RPMI7951 (cell line): ENCODE measurements around the gene POP7. TPM values are rescaled to one million over a fixed set of nuclear protein-coding genes. Genes with fewer than 3 reads are reported as not detected.
"Not testable (repeated sequence)": the region's sequence is repeated elsewhere in the genome, so short reads cannot be mapped to it uniquely, and the experiment has no call there.

Source experiments
- DNase-seq: peaks from one replicate; pipeline ENCODE4 v3.0.0-alpha.2; 2012; ENCODE audit warnings: low read depth
- total RNA-seq: library from RNA; depleted of rRNA; stranded (reverse); fragments of >200 nt; shearing (Covaris generic); gene quantifications from 2 replicates; pipeline ENCODE4 v1.2.3, GENCODE V29; 2014

The POP7 gene
- total RNA-seq, 1 experiment from 2014 or later, result 79.5 TPM

GRCh38 chr7:100691676-100692577 is 14.0 kb upstream of the POP7 start:
- DNase-seq, result peak; percentile 64

- no peak for DNase-seq
Observed at GRCh38 chr7:100692578-100692961, 13.4 kb upstream of the POP7 start.

- no peak for DNase-seq
Observed at GRCh38 chr7:100693312-100694097, 12.4 kb upstream of the POP7 start.

- DNase-seq, result peak; percentile 63
Observed at GRCh38 chr7:100694098-100694745, 11.7 kb upstream of the POP7 start, which contains the start of gene GIGYF1. TSS of gene GIGYF1 (minus strand) at chr7:100694250. CDS start at chr7:100688238, 6,012 bp downstream.

- no peak for DNase-seq
Observed at GRCh38 chr7:100696123-100696521, 9.8 kb upstream of the POP7 start.

GRCh38 chr7:100699018-100699417 is 6.9 kb upstream of the POP7 start:
- no peak for DNase-seq

- not testable (repeated sequence) for DNase-seq
Observed at GRCh38 chr7:100701089-100701488, 4.8 kb upstream of the POP7 start.

- peak; percentile 62 for DNase-seq
Observed at GRCh38 chr7:100705320-100705752, 585 bp upstream of the POP7 start.

GRCh38 chr7:100706672-100707311 is 871 bp downstream of the POP7 start:
- DNase-seq, result no peak

GRCh38 chr7:100708395-100708794 is 2.5 kb downstream of the POP7 start:
- no peak for DNase-seq

- DNase-seq, result no peak
Observed at GRCh38 chr7:100710452-100710851, 4.5 kb downstream of the POP7 start.

- no peak for DNase-seq
Observed at GRCh38 chr7:100711369-100711768, 5.4 kb downstream of the POP7 start.

- DNase-seq, result no peak
Observed at GRCh38 chr7:100714725-100715124, 8.8 kb downstream of the POP7 start.

GRCh38 chr7:100717073-100717472 is 11.2 kb downstream of the POP7 start:
- DNase-seq, result not testable (repeated sequence)

GRCh38 chr7:100719523-100720278 is 13.8 kb downstream of the POP7 start:
- DNase-seq, result peak; percentile 39

GRCh38 chr7:100720279-100720670 is 14.4 kb downstream of the POP7 start, which contains the start of gene EPO:
TSS of gene EPO (plus strand) at chr7:100720468. CDS start at chr7:100720981, 513 bp downstream.
- DNase-seq, result no peak

- DNase-seq, result no peak
Observed at GRCh38 chr7:100720671-100721504, 15.0 kb downstream of the POP7 start.

GRCh38 chr7:100721505-100721812 is 15.5 kb downstream of the POP7 start:
- no peak for DNase-seq

GRCh38 chr7:100722480-100723212 is 16.7 kb downstream of the POP7 start:
- DNase-seq, result no peak
